ENCODE results near the gene AGO3. TPM values are rescaled to one million over a fixed set of nuclear protein-coding genes. Genes with fewer than 3 reads are reported as not detected.

Gene AGO3
- polyA plus RNA-seq, 2 of the 4 experiments (the other 2 are of a cell fraction) = 3.8 to 14.7 TPM

- 0% methylated on average over 8 of the region's 28 CpGs for WGBS (ENCODE audit: missing lambda C conversion rate)
- no peak for FAIRE-seq
- ChIA-PET CTCF (interaction anchor here (0.8 to 1.3 kb wide), 2 partner anchors 151 to 196 kb away, joined by 3 read pairs; no protein-coding TSS in a partner anchor), POLR2A (interaction anchor here (0.6 to 1.6 kb wide), 9 partner anchors 9 to 184 kb away, joined by 3 to 6 read pairs (median 4); no protein-coding TSS in a partner anchor)
- H3K27ac ChIP-seq = peak overlapping the region; percentile 97 to 99
- peak overlapping the region; percentile 60 for H3K4me3 ChIP-seq
- peak; percentile 48 to 53 for ATAC-seq
- H3K4me2 ChIP-seq = peak overlapping the region; percentile 80
- DNase-seq (ENCODE audit: low read depth in 1 of 2, low spot score in 1 of 2) = peak in 1 of 2 experiments; percentile 6
- H3K9me3 ChIP-seq = no peaks in the 10 kb centered on the region
- no peak for TF ChIP-seq ESRRA (IDR thresholded peaks at IDR 0.05; ENCODE audit: borderline replicate concordance, low read length)
- TF ChIP-seq CHD2 (IDR thresholded peaks at IDR 0.05; ENCODE audit: low read length, partially characterized antibody) = no peak
- no peak for TF ChIP-seq NFE2L2 (conservative IDR thresholded peaks at IDR 0.05; ENCODE audit: low read length)
- TF ChIP-seq E2F6 (IDR thresholded peaks at IDR 0.05; ENCODE audit: borderline replicate concordance, low read depth) = no peak
- TF ChIP-seq KDM1A (IDR thresholded peaks at IDR 0.05; ENCODE audit: low read depth) = no peak
- no peak for TF ChIP-seq JUNB (IDR thresholded peaks at IDR 0.05)
- TF ChIP-seq MAFK (IDR thresholded peaks at IDR 0.05; ENCODE audit: partially characterized antibody) = peak; percentile 92
- no peak for TF ChIP-seq POLR2A (IDR thresholded peaks at IDR 0.05; ENCODE audit: low read length)
- TF ChIP-seq USF2 (IDR thresholded peaks at IDR 0.05) = no peak
- no peak for TF ChIP-seq BCL3 (IDR thresholded peaks at IDR 0.05)
- no peak for TF ChIP-seq BHLHE40 (IDR thresholded peaks at IDR 0.05; ENCODE audit: low read depth, low read length)
- no peak for TF ChIP-seq CHD4 (IDR thresholded peaks at IDR 0.05; ENCODE audit: borderline replicate concordance)
- no peak for TF ChIP-seq HMGXB4 (CRISPR knock-in tag; IDR thresholded peaks at IDR 0.05; ENCODE audit: borderline replicate concordance)
- no peak for TF ChIP-seq REST (IDR thresholded peaks at IDR 0.05)
- TF ChIP-seq PHF8 (IDR thresholded peaks at IDR 0.05; ENCODE audit: borderline replicate concordance, low read depth) = 0 out of 2 replicates have a peak, but pooled peaks have one; percentile 7
- TF ChIP-seq KDM5A (IDR thresholded peaks at IDR 0.05) = no peak
- no peak for TF ChIP-seq NR3C1 (IDR thresholded peaks at IDR 0.05)
- no peak for TF ChIP-seq CTCF (IDR thresholded peaks at IDR 0.05)
- peaks cover 23% of the 10 kb centered on the region; the same call in 2 of the 3 replicates for H3K4me1 ChIP-seq
Measured at GRCh38 chr1:35931446-35932157, 697 bp downstream of the AGO3 start.
